Glutamatergic neuron (in vitro differentiated cells): ENCODE measurements around the gene MYOZ2. TPM values are rescaled to one million over a fixed set of nuclear protein-coding genes. Genes with fewer than 3 reads are reported as not detected.

ENCODE experiments used
- DNase-seq: peaks from one replicate; pipeline ENCODE4 v3.0.0; 2022
- H3K27ac Mint-ChIP-seq: one replicate; pipeline ENCODE4 v1.8.0; 2020; ENCODE audit warnings: mild to moderate bottlenecking, mixed read lengths, inconsistent platforms; ENCODE audit not compliant: unreplicated experiment
- H3K27me3 Mint-ChIP-seq: one replicate; pipeline ENCODE4 v1.8.0; 2020; ENCODE audit warnings: mild to moderate bottlenecking, moderate library complexity, mixed read lengths, inconsistent platforms; ENCODE audit not compliant: unreplicated experiment
- H3K36me3 Mint-ChIP-seq: one replicate; pipeline ENCODE4 v1.8.0; 2020; ENCODE audit warnings: mild to moderate bottlenecking, mixed read lengths, inconsistent platforms; ENCODE audit not compliant: unreplicated experiment
- H3K4me1 Mint-ChIP-seq: one replicate; pipeline ENCODE4 v1.8.0; 2020; ENCODE audit warnings: mild to moderate bottlenecking, low read depth, mixed read lengths, inconsistent platforms; ENCODE audit not compliant: unreplicated experiment
- H3K4me3 Mint-ChIP-seq: one replicate; pipeline ENCODE4 v1.8.0; 2020; ENCODE audit warnings: mild to moderate bottlenecking, mixed read lengths, inconsistent platforms; ENCODE audit not compliant: unreplicated experiment
- H3K9me3 Mint-ChIP-seq: one replicate; pipeline ENCODE4 v1.8.0; 2020; ENCODE audit warnings: mild to moderate bottlenecking, moderate library complexity, mixed read lengths, inconsistent platforms; ENCODE audit not compliant: unreplicated experiment
- long read RNA-seq: library from polyadenylated mRNA; unstranded; transcript quantifications from one replicate; pipeline ENCODE4 v2.0.0, GENCODE V29; 2020; ENCODE audit not compliant: unreplicated experiment
- total RNA-seq: library from RNA; stranded (reverse); fragmentation: NEBNext Ultra II Directional; extraction: Animal tissue kit (Norgen Biotek cat#: 25700); gene quantifications from one replicate; pipeline ENCODE4 v1.2.1, GENCODE V29; 2021; ENCODE audit not compliant: unreplicated experiment
- TF ChIP-seq, protein P1 (sequence below): fragments of 200-600 bp; sonication (generic); IDR thresholded peaks from one replicate; pipeline ENCODE4 v1.5.0; 2021; ENCODE audit not compliant: partially characterized antibody, unreplicated experiment

MYOZ2 gene
- not detected for total RNA-seq
- long read RNA-seq = 0 reads

DNA sequence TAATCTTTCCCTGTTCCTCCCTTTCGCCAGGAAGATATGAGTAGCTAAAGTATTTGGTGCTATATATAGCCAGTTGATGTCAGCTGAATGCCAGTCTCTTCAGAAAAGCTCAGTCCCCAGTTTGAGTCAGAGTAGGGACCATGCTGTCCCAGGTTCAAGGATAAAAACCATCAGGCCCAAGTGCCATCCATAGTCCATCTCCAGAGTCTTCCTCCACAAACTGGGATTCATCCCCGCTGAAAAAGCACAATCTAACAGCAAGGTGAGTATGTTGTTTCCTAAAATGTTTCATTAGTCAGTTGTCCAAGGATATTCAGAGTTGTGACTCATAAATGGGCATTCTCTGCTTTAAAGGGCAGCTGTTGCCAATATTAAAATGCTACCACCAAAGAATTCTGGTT is at the start of gene MYOZ2:
MYOZ2 (plus strand) TSS at position 112 of the 401 bp plus-strand sequence. CDS start 694 bp downstream, outside the sequence.
- Mint-ChIP-seq H3K36me3 (no peaks in the 10 kb centered on the region), H3K4me1 (no peaks in the 10 kb centered on the region), H3K27me3 (no peaks in the 10 kb centered on the region), H3K27ac (no peak within 1 kb of the TSS), H3K4me3 (no peak within 1 kb of the TSS), H3K9me3 (no peaks in the 10 kb centered on the region)
- TF ChIP-seq, protein P1, sequence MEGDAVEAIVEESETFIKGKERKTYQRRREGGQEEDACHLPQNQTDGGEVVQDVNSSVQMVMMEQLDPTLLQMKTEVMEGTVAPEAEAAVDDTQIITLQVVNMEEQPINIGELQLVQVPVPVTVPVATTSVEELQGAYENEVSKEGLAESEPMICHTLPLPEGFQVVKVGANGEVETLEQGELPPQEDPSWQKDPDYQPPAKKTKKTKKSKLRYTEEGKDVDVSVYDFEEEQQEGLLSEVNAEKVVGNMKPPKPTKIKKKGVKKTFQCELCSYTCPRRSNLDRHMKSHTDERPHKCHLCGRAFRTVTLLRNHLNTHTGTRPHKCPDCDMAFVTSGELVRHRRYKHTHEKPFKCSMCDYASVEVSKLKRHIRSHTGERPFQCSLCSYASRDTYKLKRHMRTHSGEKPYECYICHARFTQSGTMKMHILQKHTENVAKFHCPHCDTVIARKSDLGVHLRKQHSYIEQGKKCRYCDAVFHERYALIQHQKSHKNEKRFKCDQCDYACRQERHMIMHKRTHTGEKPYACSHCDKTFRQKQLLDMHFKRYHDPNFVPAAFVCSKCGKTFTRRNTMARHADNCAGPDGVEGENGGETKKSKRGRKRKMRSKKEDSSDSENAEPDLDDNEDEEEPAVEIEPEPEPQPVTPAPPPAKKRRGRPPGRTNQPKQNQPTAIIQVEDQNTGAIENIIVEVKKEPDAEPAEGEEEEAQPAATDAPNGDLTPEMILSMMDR = no peak
- no peak for DNase-seq

DNA sequence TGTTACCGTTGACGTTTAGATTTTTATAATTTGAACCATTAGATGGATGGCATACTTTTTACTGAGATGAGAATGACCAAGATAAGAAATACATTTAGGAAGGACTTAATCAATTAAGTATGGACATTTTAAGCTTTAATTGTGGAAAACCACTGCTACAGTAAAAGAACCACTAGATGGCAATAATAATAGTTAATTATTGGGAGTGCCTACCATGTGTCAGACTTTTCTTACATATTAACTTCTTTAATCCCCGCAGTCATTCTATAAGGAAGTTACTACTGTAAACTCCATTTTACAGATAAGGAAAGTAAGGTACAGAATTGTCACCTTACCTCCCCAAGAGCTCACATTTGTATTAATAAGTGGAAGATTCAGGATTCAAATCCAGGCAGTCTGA is 48.5 kb upstream of the MYOZ2 start:
- Mint-ChIP-seq H3K4me1 (no peaks in the 10 kb centered on the region), H3K27me3 (peaks cover 3% of the 10 kb centered on the region), H3K9me3 (peaks cover under 1% of the 10 kb centered on the region), H3K36me3 (no peaks in the 10 kb centered on the region), H3K27ac (no peak overlapping the region), H3K4me3 (no peak overlapping the region)
- TF ChIP-seq, protein P1 = no peak
- no peak for DNase-seq

DNA sequence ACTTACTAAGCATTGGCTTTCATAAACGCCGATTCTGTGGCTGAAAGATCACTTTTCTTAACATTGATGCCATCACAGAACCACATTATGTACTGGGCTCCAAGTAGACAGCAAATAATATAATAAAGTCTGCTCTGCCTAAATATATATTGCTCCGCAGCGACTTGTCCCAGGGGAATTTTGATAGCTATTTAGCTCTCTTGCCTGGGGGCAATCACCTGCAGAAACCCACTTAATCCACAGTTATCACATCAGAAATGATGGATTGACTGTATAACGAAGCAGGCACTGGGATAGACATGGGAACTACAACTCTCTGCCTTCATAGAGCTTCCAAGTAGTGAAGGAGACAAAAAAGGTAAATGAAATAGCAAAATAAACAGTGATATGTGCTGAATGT is 48.0 kb upstream of the MYOZ2 start:
- H3K27ac Mint-ChIP-seq = no peak overlapping the region
- no peaks in the 10 kb centered on the region for H3K36me3 Mint-ChIP-seq
- H3K27me3 Mint-ChIP-seq = peaks cover 3% of the 10 kb centered on the region
- H3K9me3 Mint-ChIP-seq = no peaks in the 10 kb centered on the region
- no peak overlapping the region for H3K4me3 Mint-ChIP-seq
- H3K4me1 Mint-ChIP-seq = no peaks in the 10 kb centered on the region
- TF ChIP-seq, protein P1 = no peak
- DNase-seq = no peak

- Mint-ChIP-seq H3K4me1 (no peaks in the 10 kb centered on the region), H3K9me3 (no peaks in the 10 kb centered on the region), H3K4me3 (no peak overlapping the region), H3K27me3 (no peaks in the 10 kb centered on the region), H3K27ac (no peak overlapping the region), H3K36me3 (no peaks in the 10 kb centered on the region)
- TF ChIP-seq, protein P1 = no peak
- no peak for DNase-seq
Measured at GRCh38 chr4:119093042-119093827, 42.4 kb upstream of the MYOZ2 start.

DNA sequence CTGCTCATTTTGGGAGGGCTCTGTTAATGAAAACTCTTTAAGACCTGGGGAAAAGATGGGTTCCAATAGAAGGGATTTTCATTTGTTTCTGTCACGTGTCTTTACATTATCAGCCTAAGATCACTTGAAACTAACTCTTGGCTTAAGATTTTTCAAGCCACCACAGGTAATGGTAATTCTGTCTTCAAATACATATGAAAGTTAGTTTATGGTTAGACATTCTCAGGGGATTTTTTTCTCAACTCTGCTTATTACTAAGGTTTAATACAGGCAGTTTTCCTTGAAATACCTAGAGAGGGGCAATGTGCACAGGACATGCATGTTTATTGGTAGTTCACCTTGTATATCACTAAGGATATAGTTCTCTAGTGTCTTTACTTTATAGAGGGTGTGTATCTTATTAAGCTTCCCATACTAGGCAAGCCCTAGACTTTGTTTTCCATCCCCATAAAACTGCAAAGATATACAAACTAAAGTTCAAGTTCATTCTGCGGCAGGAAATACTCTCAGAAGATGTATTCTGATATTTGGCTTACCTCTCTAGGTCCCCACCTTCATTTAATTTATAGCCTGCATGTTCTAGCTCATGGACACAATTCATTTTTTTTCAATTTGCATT is 38.2 kb upstream of the MYOZ2 start:
- Mint-ChIP-seq H3K4me3 (no peak overlapping the region), H3K36me3 (no peaks in the 10 kb centered on the region), H3K27me3 (peaks cover 2% of the 10 kb centered on the region), H3K4me1 (no peaks in the 10 kb centered on the region), H3K9me3 (no peaks in the 10 kb centered on the region), H3K27ac (no peak overlapping the region)
- TF ChIP-seq, protein P1 = no peak
- no peak for DNase-seq
